HepG2 (cell line): ENCODE results near the gene VARS2. TPM values are rescaled to one million over a fixed set of nuclear protein-coding genes. Genes with fewer than 3 reads are reported as not detected.
A peak's percentile ranks its signal among the peaks of the same experiment; 100 is the strongest.

Experiments used
- ATAC-seq: fragments of 200-7000 bp; cut with Tn5 transposase; 3 replicates; pipeline ENCODE4 v1.9.1; 2020; ENCODE audit warnings: mild to moderate bottlenecking, moderate library complexity
- Bru-seq: library from RNA; stranded (reverse); fragments of 400-500 nt; gene quantifications from one replicate; lab custom pipeline; 2021; lab: Mats Ljungman, UMichigan
- BruChase-seq, 2 experiments: library from RNA; stranded (reverse); fragments of 400-500 nt; gene quantifications; one replicate each; lab custom pipeline; 2021; lab: Mats Ljungman, UMichigan
- BruUV-seq: library from RNA; stranded (reverse); fragments of 400-500 nt; replicated peaks from 2 replicates; lab custom pipeline; 2021; lab: Mats Ljungman, UMichigan
- CTCF ChIA-PET: fragments of 300-600 bp; formaldehyde crosslinking; extraction: SDS; loops from one replicate; lab custom pipeline; 2021; ENCODE audit warnings: low total read pairs, inconsistent platforms, low intra/inter-chr PET ratio; lab: Yijun Ruan, JAX
- POLR2A ChIA-PET: fragments of 350-600 bp; sonication (Branson Sonifier 250); formaldehyde crosslinking; loops from one replicate; lab custom pipeline; 2020; ENCODE audit warnings: antibody characterized with exemption, inconsistent platforms; lab: Yijun Ruan, JAX
- DNase-seq: peaks from one replicate; pipeline ENCODE4 v3.0.0-alpha.2; 2015; ENCODE audit warnings: low spot score
- FAIRE-seq: peaks from 3 replicates; lab custom pipeline; 2011; peaks lifted over from hg19 to GRCh38; lab: Jason Lieb, UNC
- H2AFZ ChIP-seq: one replicate; pipeline ENCODE4 v1.6.1; 2011; ENCODE audit warnings: low read length, inconsistent platforms
- H3K27ac ChIP-seq: fragments of 300-600 bp; 3 replicates; pipeline ENCODE4 v1.8.0; 2011; ENCODE audit warnings: mixed run types, mild to moderate bottlenecking, mixed read lengths, low read length, inconsistent platforms; ENCODE audit not compliant: insufficient read depth; ENCODE audit errors: extremely low read length
- H3K27me3 ChIP-seq, 2 experiments: fragments of 200-600 bp in 1 of 2; 2 replicates in 1 of 2; 3 replicates in 1 of 2; pipeline versions ENCODE4 v1.6.0 to v1.8.0; 2011; ENCODE audit warnings: low read length in 2 of 2, mild to moderate bottlenecking in 2 of 2, moderate library complexity in 2 of 2, inconsistent platforms in 1 of 2; ENCODE audit not compliant: insufficient read depth in 2 of 2, control insufficient read depth in 1 of 2
- H3K36me3 ChIP-seq, 2 experiments: fragments of 200-600 bp in 1 of 2; replicated peaks in 1 of 2; 2 replicates in 1 of 2; 3 replicates in 1 of 2; pipeline versions ENCODE4 v1.5.1 to v1.8.0; 2011; ENCODE audit warnings: low read length in 2 of 2, inconsistent platforms in 1 of 2; ENCODE audit not compliant: insufficient read depth in 2 of 2, control insufficient read depth in 1 of 2
- H3K4me1 ChIP-seq: 2 replicates; pipeline ENCODE4 v1.5.1; 2012; ENCODE audit warnings: low read length, inconsistent platforms; ENCODE audit not compliant: insufficient read depth
- H3K4me2 ChIP-seq: 2 replicates; pipeline ENCODE4 v1.6.0; 2011; ENCODE audit warnings: low read depth, low read length, inconsistent platforms
- H3K4me3 ChIP-seq, 3 experiments: fragments of 200-600 bp in 1 of 3; sonication (generic), shearing (Covaris generic) in 1 of 3; replicated peaks in 1 of 3; 2 replicates each; pipeline ENCODE4 v1.5.1; 2011 to 2016; ENCODE audit warnings: low read length in 3 of 3, inconsistent platforms in 2 of 3, low read depth in 2 of 3, mild to moderate bottlenecking in 2 of 3, control low read depth in 1 of 3, mixed read lengths in 1 of 3; ENCODE audit not compliant: insufficient read depth in 1 of 3
- H3K79me2 ChIP-seq: one replicate; pipeline ENCODE4 v1.6.1; 2011; ENCODE audit warnings: low read length, inconsistent platforms; ENCODE audit not compliant: insufficient read depth
- H3K9ac ChIP-seq: 2 replicates; pipeline ENCODE4 v1.6.0; 2011; ENCODE audit warnings: mild to moderate bottlenecking, low read depth, low read length, inconsistent platforms; ENCODE audit not compliant: insufficient read depth
- H3K9me3 ChIP-seq: 2 replicates; pipeline ENCODE4 v1.5.1; 2012; ENCODE audit warnings: mild to moderate bottlenecking, low read length
- H4K20me1 ChIP-seq: 2 replicates; pipeline ENCODE4 v1.6.0; 2011; ENCODE audit warnings: inconsistent platforms, mild to moderate bottlenecking, low read length, moderate library complexity; ENCODE audit not compliant: insufficient read depth
- ERF ChIP-seq: IDR thresholded peaks from 2 replicates; pipeline ENCODE4 v1.6.1; 2018; ENCODE audit warnings: missing biosample characterization, missing genetic modification reagents
- HMGA1 ChIP-seq: sonication (generic); formaldehyde crosslinking; conservative IDR thresholded peaks from 2 replicates; pipeline ENCODE4 v1.4.0; 2020; ENCODE audit warnings: missing genetic modification reagents
- MEF2D ChIP-seq: sonication (generic); formaldehyde crosslinking; IDR thresholded peaks from 2 replicates; pipeline ENCODE4 v1.5.1; 2020; ENCODE audit warnings: mild to moderate bottlenecking, missing genetic modification reagents
- NR2F1 ChIP-seq, 2 experiments: fragments of 450-650 bp in 1 of 2; formaldehyde crosslinking in 1 of 2; IDR thresholded peaks; 2 replicates each; pipeline versions ENCODE4 v1.5.0 to v1.6.1; 2016 to 2020; ENCODE audit warnings: mild to moderate bottlenecking in 1 of 2, missing compliant biosample characterization in 1 of 2, missing genetic modification reagents in 1 of 2, moderate library complexity in 1 of 2
- WIZ ChIP-seq: sonication (generic); formaldehyde crosslinking; IDR thresholded peaks from 2 replicates; pipeline ENCODE4 v1.5.1; 2020; ENCODE audit warnings: mild to moderate bottlenecking, missing genetic modification reagents
- ZFX ChIP-seq: sonication (generic); formaldehyde crosslinking; IDR thresholded peaks from 2 replicates; pipeline ENCODE4 v1.4.0; 2020; ENCODE audit warnings: mild to moderate bottlenecking, low read depth, missing genetic modification reagents, moderate library complexity
- ZNF10 ChIP-seq: sonication (generic); formaldehyde crosslinking; IDR thresholded peaks from 2 replicates; pipeline ENCODE4 v1.4.0; 2020; ENCODE audit warnings: mild to moderate bottlenecking, low read depth, missing genetic modification reagents, borderline replicate concordance
- ZNF382 ChIP-seq: sonication (generic); formaldehyde crosslinking; IDR thresholded peaks from 2 replicates; pipeline ENCODE4 v1.5.0; 2020; ENCODE audit warnings: missing genetic modification reagents, mild to moderate bottlenecking, borderline replicate concordance
- ZNF564 ChIP-seq: sonication (generic); formaldehyde crosslinking; IDR thresholded peaks from 2 replicates; pipeline ENCODE4 v1.8.1; 2023; ENCODE audit warnings: mild to moderate bottlenecking, missing genetic modification reagents
- WGBS: methylation state at CpG from one replicate; pipeline ENCODE4 v1.1.6; 2017; ENCODE audit warnings: low lambda C conversion rate; 5-methylcytosine and 5-hydroxymethylcytosine counted together
- in situ Hi-C: cut with HindIII; loops from 2 replicates; pipeline ENCODE4 v1.10.0; 2017; ENCODE audit warnings: low pct_unique_long_range_greater_than_20kb; ENCODE audit not compliant: extremely low pct_ligation_motif_present
- intact Hi-C: fragments of 100-400 bp; cut with micrococcal nuclease; formaldehyde crosslinking; loops from one replicate; pipeline ENCODE4 v1.10.0; 2022; ENCODE audit not compliant: unreplicated experiment
- long read RNA-seq, 2 experiments: library from RNA in 1 of 2; library from polyadenylated mRNA in 1 of 2; stranded (forward) in 1 of 2; unstranded in 1 of 2; transcript quantifications; one replicate each; pipeline ENCODE4 v2.0.0, GENCODE V29; 2019 to 2022
- polyA minus RNA-seq, 3 experiments: library from RNA; depleted of rRNA, polyadenylated mRNA; stranded (reverse); fragments of >200 nt; gene quantifications; 2 replicates each; pipeline ENCODE4 v1.2.3, GENCODE V29; 2011; ENCODE audit warnings: low replicate concordance in 1 of 3
- polyA plus RNA-seq, 8 experiments: library from polyadenylated mRNA; depleted of rRNA in 3 of 8; stranded (reverse) in 7 of 8; unstranded in 1 of 8; fragments of >200 nt; fragmentation: Illumina TruSeq in 4 of 8; extraction: Trizol in 4 of 8; gene quantifications; 2 replicates each; pipeline versions ENCODE4 v1.2.1 to v1.2.3, GENCODE V29; 2011 to 2016; ENCODE audit warnings: low read depth in 4 of 8, missing spikeins in 1 of 8, mixed read lengths in 1 of 8; ENCODE audit not compliant: insufficient read depth in 1 of 8
- total RNA-seq, 5 experiments: library from RNA; depleted of rRNA; stranded (reverse); fragments of >200 nt; fragmentation: Illumina TruSeq; extraction: Trizol; gene quantifications; 2 replicates each; pipeline ENCODE4 v1.2.3, GENCODE V29; 2016; ENCODE audit warnings: low read depth in 1 of 5
- TF ChIP-seq, protein P1 (sequence below): sonication (generic); formaldehyde crosslinking; IDR thresholded peaks from 2 replicates; pipeline ENCODE4 v1.5.1; 2020; ENCODE audit warnings: missing genetic modification reagents, mild to moderate bottlenecking, borderline replicate concordance
- TF ChIP-seq, protein P2 (sequence below): sonication (generic); formaldehyde crosslinking; IDR thresholded peaks from 2 replicates; pipeline ENCODE4 v1.4.0; 2020; ENCODE audit warnings: mild to moderate bottlenecking, missing genetic modification reagents

Gene VARS2
- total RNA-seq (2016; rRNA removed; fragmentation: Illumina TruSeq; extraction: Trizol) (45.9 and 71.8 TPM in 2 replicates), polyA plus RNA-seq (2011; rRNA removed) (61.8 and 68.8 TPM in 2 replicates), polyA minus RNA-seq (2011; rRNA and poly(A)+ RNA removed; ENCODE audit: low replicate concordance) (37.3 and 128 TPM in 2 replicates), Bru-seq, nascent RNA (percentile 74 among the genes with signal in this experiment), BruChase-seq, experiment 1, labeled RNA remaining after a 6-hour chase (percentile 92 among the genes with signal in this experiment), BruChase-seq, experiment 2, labeled RNA remaining after a 2-hour chase (percentile 87 among the genes with signal in this experiment)
- 12.3 and 14.4 TPM in 2 replicates for total RNA-seq (2016; cell fraction: cytosol; rRNA removed; fragmentation: Illumina TruSeq; extraction: Trizol; ENCODE audit: low read depth)
- total RNA-seq (2016; cell fraction: insoluble cytoplasmic fraction; rRNA removed; fragmentation: Illumina TruSeq; extraction: Trizol), result 38.9 and 75.5 TPM in 2 replicates
- 27.5 and 28.2 TPM in 2 replicates for total RNA-seq (2016; cell fraction: membrane; rRNA removed; fragmentation: Illumina TruSeq; extraction: Trizol)
- 63.3 and 78.0 TPM in 2 replicates for total RNA-seq (2016; cell fraction: nucleus; rRNA removed; fragmentation: Illumina TruSeq; extraction: Trizol)
- 21.9 and 29.1 TPM in 2 replicates for polyA plus RNA-seq (2011; cell fraction: cytosol; rRNA removed)
- polyA plus RNA-seq (2011; cell fraction: nucleus; rRNA removed), result 392 and 449 TPM in 2 replicates
- 45.5 and 49.9 TPM in 2 replicates for polyA plus RNA-seq (2012)
- 9.2 and 9.4 TPM in 2 replicates for polyA plus RNA-seq (2016; cell fraction: cytosol; fragmentation: Illumina TruSeq; extraction: Trizol; ENCODE audit: low read depth)
- polyA plus RNA-seq (2016; cell fraction: insoluble cytoplasmic fraction; fragmentation: Illumina TruSeq; extraction: Trizol; ENCODE audit: low read depth), result 31.3 and 38.2 TPM in 2 replicates
- 17.7 and 19.1 TPM in 2 replicates for polyA plus RNA-seq (2016; cell fraction: membrane; fragmentation: Illumina TruSeq; extraction: Trizol; ENCODE audit: low read depth)
- 189 and 203 TPM in 2 replicates for polyA plus RNA-seq (2016; cell fraction: nucleus; fragmentation: Illumina TruSeq; extraction: Trizol; ENCODE audit: insufficient read depth, low read depth)
- 32.2 and 37.4 TPM in 2 replicates for polyA minus RNA-seq (2011; cell fraction: cytosol; rRNA and poly(A)+ RNA removed)
- polyA minus RNA-seq (2011; cell fraction: nucleus; rRNA and poly(A)+ RNA removed), result 56.0 and 56.3 TPM in 2 replicates
- long read RNA-seq, experiment 1, partial matches to known transcripts, result 10 of 14 reads
- long read RNA-seq, experiment 1, other reads (novel, unspliced or antisense), result 4 of 14 reads
- long read RNA-seq, experiment 2, full-length matches to known transcripts, result 13 of 77 reads
- long read RNA-seq, experiment 2, partial matches to known transcripts, result 39 of 77 reads
- long read RNA-seq, experiment 2, other reads (novel, unspliced or antisense), result 25 of 77 reads

DNA sequence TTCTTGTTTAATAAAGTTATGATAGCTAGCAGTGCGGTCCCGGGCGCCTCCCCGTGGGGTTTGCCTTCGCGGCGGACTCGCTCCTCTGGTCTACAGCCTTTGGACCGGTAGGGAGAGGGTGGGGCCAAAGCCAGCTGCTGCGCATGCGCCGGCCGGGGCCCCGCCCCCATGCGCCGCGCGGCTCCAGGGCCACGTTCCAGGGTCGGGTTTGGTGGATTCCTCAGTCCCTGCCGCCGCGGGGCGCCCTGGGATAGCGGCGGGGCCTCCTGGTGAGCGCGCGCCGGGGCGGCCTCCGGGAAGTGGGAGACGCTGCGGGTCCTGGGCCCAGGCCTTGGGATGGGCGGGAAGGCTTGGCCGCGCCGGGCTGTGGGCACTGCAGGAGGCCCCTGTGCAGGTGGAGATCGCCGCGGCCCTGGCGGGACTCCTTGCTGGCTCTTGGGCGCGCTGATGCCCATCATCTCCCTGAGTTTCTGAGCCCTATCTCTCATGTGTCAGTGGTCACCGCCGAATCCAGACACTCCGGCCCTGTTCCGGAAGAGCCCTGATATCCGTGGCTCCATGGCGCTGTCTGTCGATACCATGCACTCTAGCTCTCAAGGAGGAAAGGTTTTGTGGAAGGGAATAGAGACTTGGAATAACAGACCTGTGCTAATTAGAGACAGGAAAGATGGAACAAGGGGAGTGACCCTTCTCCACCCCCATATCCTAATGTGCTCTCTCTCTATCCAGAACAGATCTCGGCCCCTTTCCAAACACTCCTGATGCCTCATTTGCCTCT is at the start of gene VARS2:
TSS of gene VARS2 (plus strand) at position 163 of the 778 bp plus-strand sequence. CDS start at position 762, 599 bp downstream.
- Histone ChIP-seq H3K4me1 (peaks cover 32% of the 10 kb centered on the region), H3K27ac (peak within 1 kb of the TSS; percentile 81), H3K4me2 (peak within 1 kb of the TSS; percentile 97), H4K20me1 (no peaks in the 10 kb centered on the region), H3K79me2 (peaks cover 15% of the 10 kb centered on the region), H3K27me3 (no peaks in the 10 kb centered on the region), H3K4me3 (peak within 1 kb of the TSS; percentile 61 to 80 (median 78)), H3K9me3 (no peaks in the 10 kb centered on the region), H3K36me3 (peaks cover 14 to 49% of the 10 kb centered on the region in 2 experiments), H2AFZ (no peak within 1 kb of the TSS), H3K9ac (peak within 1 kb of the TSS; percentile 90)
- peak; percentile 70 for FAIRE-seq
- BruUV-seq, result TSS peak; percentile 78
- in situ Hi-C loops, result no loop called here
- peak; percentile 92 for DNase-seq
- ChIA-PET CTCF (interaction anchor here (1.2 to 3.1 kb wide), 5 partner anchors 85 to 166 kb away, joined by 3 to 11 read pairs (median 9); no protein-coding TSS in a partner anchor), POLR2A (interaction anchor here (0.7 to 3.4 kb wide), 24 partner anchors 9 to 627 kb away, joined by 3 to 24 read pairs (median 4); partner anchors contain the start of genes DDR1, DDX39B, GNL1 and MDC1)
- 0% methylated on average over 27 of the region's 52 CpGs for WGBS
- peak; percentile 96 for ATAC-seq
- intact Hi-C loops, result loop anchor here (1.0 to 2.0 kb wide), 3 partner anchors 86 to 173 kb away; no protein-coding TSS in a partner anchor
- TF ChIP-seq, protein P1, sequence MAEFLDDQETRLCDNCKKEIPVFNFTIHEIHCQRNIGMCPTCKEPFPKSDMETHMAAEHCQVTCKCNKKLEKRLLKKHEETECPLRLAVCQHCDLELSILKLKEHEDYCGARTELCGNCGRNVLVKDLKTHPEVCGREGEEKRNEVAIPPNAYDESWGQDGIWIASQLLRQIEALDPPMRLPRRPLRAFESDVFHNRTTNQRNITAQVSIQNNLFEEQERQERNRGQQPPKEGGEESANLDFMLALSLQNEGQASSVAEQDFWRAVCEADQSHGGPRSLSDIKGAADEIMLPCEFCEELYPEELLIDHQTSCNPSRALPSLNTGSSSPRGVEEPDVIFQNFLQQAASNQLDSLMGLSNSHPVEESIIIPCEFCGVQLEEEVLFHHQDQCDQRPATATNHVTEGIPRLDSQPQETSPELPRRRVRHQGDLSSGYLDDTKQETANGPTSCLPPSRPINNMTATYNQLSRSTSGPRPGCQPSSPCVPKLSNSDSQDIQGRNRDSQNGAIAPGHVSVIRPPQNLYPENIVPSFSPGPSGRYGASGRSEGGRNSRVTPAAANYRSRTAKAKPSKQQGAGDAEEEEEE (CRISPR knock-in tag), result no peak
- TF ChIP-seq WIZ (CRISPR knock-in tag) (peak; percentile 83; the same call in 1 of the 2 replicates), ZNF564 (peak; percentile 96), ZNF10 (CRISPR knock-in tag) (no peak), MEF2D (CRISPR knock-in tag) (peak; percentile 76; the same call in 1 of the 2 replicates), ZNF382 (CRISPR knock-in tag) (no peak), NR2F1 (CRISPR knock-in tag; IDR thresholded peaks at IDR 0.05) (no peak), HMGA1 (CRISPR knock-in tag) (no peak), ZFX (CRISPR knock-in tag) (peak; percentile 100), ERF (CRISPR knock-in tag) (peak; percentile 85)
- TF ChIP-seq, protein P2, sequence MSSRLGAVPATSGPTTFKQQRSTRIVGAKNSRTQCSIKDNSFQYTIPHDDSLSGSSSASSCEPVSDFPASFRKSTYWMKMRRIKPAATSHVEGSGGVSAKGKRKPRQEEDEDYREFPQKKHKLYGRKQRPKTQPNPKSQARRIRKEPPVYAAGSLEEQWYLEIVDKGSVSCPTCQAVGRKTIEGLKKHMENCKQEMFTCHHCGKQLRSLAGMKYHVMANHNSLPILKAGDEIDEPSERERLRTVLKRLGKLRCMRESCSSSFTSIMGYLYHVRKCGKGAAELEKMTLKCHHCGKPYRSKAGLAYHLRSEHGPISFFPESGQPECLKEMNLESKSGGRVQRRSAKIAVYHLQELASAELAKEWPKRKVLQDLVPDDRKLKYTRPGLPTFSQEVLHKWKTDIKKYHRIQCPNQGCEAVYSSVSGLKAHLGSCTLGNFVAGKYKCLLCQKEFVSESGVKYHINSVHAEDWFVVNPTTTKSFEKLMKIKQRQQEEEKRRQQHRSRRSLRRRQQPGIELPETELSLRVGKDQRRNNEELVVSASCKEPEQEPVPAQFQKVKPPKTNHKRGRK (CRISPR knock-in tag), result no peak
